Hematopoietic multipotent progenitor cell treated with erythropoietin and hydrocortisone succinate and interleukin-3 and kit ligand, for 6 days (in vitro differentiated cells): Measurements from ENCODE around the gene KLK15.

ENCODE experiments used
- DNase-seq: peaks from one replicate; pipeline ENCODE4 v3.0.0-alpha.2; 2015

Gene KLK15

GRCh38 chr19:50843205-50843604 lies 9.8 kb upstream of the KLK15 start:
- no peak for DNase-seq

DNA sequence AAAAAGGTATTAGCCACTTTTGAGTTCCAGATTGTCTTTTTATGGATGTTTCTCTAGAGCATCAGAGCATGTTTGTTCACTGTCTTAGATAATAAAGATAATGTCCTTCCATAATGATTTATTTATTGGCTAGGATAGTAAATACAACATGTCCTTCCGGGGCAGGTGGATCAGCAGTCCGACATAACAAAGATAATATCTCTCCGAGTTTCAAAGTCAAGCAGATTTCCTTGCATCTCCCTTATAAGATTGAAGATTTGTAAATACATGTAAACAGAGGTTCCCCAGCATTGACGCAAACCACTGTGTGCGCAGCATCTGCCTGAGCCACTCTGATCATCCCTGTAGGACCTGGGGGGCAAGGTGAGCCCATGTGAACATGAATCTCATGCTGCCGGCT lies 8.8 kb upstream of the KLK15 start:
- no peak for DNase-seq

- DNase-seq = no peak
These were observed 6.6 kb upstream of the KLK15 start for GRCh38 chr19:50839712-50840655.

GRCh38 chr19:50838239-50838638 lies 4.9 kb upstream of the KLK15 start:
- DNase-seq = peak; percentile 37

DNA sequence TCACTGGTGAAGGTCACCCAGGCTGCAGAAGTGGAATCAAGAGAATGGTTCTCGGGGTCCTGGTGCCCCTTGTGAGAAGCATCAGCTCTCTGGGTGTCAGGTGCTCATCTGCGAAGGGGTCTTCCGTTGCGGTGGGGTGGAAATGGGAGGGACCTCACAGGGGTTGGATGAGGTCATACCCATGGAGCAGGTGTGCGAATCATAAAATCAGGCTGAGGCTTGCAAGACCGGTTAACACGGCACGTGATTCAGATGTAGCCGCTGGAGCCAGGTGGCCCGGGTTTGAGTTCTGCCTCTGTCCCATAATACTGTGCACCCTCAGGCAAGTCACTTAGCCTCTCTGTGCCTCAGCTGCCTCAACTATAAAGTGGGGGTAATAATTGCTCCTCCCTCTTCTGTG lies 3.9 kb upstream of the KLK15 start:
- DNase-seq = no peak

DNA sequence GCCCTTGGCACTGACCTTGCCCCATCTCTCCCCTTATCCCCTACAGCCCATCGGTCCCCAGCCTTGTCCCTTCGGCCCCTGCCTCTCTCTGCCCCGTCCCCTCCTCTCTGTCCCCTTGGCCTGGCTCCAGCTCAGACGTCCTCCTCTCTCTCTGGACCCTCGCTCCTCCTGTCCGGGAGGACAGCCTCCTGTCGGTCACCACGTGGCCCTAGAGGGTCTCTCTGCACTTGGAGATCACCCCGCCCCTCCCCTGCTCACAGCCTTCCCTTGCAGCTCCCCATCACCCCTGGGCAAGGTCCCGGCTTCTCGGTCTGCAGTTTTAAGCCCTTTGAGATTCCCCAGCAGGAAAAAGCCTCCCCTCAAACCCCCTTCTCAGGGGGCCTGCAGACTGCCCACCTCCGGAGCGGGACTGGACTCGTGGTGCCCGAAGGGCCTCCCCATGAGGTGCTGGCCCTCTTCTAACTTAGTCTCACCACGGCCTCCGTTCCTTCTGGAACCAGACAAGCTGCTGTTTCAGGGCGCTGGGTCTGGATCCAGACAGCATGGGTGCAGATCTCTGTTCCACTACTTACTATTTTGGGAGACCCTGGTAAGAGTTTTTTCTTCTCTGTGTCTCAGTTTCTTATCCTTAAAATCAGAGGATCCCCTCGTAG lies 3.3 kb upstream of the KLK15 start:
- no peak for DNase-seq

GRCh38 chr19:50835785-50836542 lies 2.6 kb upstream of the KLK15 start:
- DNase-seq = peak; percentile 65

- DNase-seq = no peak
These were observed 1.9 kb upstream of the KLK15 start for GRCh38 chr19:50835103-50835784.

DNA sequence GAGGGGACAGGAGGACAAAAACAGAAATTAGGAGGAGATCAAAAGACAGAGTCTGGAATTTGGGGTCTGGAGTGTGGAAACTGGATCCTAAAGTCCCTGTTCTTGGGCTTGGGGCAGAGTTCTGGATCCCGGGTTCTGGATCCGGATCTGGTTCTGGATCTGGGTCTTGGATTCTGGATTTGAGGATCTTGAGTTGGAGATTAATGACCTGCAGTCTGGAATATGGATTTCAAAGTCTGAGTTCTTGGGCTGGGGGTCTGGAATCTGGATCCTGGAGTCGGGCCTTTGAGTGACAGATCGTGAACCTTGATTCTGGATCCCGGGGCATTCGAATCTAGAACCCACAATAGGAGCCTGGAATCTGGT lies 411 bp upstream of the KLK15 start:
- DNase-seq = no peak

DNA sequence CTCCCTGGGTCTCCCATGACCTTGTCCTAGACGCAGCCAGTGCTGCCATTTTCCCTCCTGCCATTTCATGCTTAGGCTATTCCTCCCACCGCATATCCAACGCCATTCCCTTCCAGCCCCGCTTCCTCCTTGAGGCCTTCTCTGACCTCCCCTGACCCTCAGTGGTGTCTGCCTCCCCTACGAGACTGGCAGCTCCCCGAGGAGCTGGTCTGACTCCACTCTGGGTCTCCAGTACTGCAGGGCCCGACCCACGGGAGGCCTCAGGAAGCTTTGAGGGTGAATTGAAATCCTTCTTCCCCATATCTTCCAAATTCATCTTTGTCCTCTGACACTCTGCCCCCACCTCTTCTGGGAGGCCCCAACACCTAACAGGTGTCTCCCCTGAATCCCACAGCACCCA lies 708 bp downstream of the KLK15 start:
- no peak for DNase-seq

- no peak for DNase-seq
These were observed 2.4 kb downstream of the KLK15 start for GRCh38 chr19:50831026-50831396.

- DNase-seq = no peak
These were observed 2.9 kb downstream of the KLK15 start for GRCh38 chr19:50830266-50831025.

- no peak for DNase-seq
These were observed 3.6 kb downstream of the KLK15 start for GRCh38 chr19:50829801-50830200.

DNA sequence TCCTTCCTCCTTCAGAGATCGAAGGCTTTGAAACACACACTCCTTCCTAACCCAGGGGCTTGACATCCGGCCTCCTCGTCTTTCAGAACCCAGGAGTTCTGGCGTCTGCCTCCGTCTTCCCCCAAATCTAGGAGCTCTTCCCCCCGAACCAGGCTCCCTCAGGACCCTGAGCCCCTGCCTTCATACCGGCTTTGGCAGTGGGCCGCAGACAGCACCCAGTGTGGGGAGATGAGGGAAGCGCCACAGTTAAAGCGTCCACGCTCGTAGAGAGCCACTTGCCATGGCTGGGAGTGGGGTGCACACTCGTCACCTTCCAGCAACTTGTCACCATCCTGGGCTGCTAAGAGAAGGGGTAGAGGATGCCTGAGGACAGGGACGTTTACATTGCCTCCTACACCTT lies 5.9 kb downstream of the KLK15 start:
- no peak for DNase-seq

DNA sequence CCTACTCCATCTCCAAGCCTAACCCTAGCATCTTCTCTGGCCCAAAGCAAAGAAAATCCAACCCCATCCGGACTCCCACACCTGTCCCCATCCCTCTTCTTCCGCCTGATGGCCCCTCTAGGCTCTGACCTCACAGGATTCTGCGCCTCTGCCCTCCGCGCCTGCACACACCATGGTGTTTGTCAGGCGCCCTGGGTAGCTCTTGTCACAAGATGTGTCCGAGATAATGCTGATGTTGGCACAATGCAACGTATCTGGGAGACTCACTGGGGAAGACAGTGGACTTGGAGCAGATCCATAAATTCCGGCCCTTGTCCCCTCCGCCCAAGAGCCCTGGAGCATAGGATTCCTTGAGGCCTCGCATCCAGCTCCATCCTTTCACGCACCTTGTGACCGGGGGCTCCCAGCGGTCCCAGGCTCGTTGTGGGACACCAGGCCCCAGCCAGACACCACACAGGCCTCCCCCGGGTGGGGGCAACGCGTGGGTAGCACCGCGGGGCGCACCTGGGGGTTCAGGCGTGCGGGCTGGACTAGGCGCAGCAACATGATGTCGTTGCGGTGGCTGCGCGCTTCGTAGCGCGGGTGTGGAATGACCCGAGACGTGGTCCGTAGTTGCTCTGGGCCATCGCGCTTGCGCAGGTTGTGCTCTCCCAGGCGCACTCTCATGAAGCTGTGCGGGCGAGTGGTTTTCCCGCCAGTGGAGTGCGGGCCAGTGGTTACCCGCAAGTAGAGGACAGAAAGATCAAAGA lies 6.7 kb downstream of the KLK15 start:
- DNase-seq = no peak

- DNase-seq = no peak
These were observed 9.9 kb downstream of the KLK15 start, which contains the start of gene KLK1 for GRCh38 chr19:50823389-50824042. KLK1 (minus strand) TSS chr19:50823787; CDS start chr19:50823748, 39 bp downstream.

DNA sequence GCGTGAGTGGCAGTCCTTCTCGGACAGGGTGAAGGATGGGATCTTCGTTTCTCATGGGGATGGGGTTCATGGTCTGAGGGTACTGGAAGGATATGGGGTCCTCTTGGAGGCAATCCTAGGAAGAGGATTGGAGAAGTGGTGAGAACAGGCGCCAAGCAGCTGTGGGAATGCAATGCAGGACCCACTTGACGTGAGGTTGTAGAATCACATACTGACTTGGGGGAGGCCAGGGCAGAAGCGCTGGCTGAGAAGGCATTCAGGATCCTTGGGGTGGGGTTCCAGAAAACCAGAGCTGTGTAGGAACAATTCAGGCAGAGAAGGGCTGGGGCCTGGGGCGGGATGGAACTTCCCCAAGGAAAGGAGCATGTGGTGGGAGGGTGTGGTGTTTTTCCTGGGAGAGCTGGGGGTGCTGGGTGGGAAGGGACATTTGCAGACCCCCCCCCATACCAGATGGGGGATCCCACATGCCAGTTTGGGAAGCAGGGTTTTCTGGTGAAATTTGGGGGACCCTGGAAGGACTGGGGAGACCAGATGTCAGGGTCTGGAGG lies 10.6 kb downstream of the KLK15 start:
- DNase-seq = no peak

- DNase-seq = no peak
These were observed 11.8 kb downstream of the KLK15 start for GRCh38 chr19:50821622-50822021.

DNA sequence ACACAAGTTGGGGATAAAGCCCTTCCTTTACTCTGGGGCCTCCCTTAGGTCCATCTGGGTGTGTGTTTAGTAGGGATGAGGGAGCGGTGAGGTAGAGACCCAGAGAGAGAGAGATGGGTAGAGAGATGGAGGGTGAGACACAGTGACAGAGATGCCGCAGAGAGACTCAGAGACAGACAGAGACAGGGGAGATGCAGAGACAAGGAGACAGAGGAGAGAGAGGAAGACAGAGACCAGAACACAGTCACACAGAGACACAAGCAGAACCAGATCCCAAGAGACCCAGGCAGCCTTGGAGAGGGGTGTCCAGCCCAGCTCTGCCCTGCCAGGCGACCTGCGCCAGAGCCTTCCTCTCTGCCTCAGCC lies 12.1 kb downstream of the KLK15 start:
- DNase-seq = no peak

DNA sequence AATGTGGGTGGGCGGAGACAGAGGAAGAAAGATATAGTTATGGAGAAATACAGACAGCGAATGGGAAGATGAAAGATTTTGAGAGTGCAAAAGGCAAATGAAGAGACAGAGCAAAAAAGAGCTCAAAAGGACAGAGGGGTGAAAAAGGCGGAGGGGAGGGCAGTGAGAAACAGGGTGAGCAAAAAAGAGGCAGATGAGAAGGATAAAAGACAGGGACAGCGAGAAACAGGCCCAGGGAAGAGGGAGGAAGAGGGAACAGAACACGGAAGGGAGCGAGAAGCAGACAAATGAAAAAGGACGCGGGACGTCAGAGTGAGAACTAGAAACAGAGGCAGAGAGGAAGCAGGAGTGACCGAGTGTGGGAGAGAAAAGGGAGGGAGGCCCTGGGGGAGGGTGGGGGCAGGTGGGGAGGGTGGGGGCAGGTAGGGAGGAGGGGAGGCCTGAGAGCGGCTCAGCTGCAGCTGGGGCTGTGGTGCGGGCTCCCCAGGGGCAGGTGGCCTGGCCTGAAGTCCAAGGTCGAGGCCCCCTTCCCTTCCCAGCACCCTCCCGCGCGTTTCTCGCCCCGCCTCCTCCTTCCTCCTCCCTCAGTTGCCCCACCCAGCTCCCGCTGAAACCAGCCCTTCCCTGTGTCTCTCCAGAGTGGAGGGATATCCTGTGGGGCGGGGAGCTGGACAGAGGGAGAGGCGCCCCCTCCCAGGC lies 12.7 kb downstream of the KLK15 start:
- no peak for DNase-seq
